Head of caudate nucleus (tissue), 42 donors: ENCODE data around the gene SLC2A9.
A peak's percentile ranks its signal among the peaks of the same experiment; 100 is the strongest.
"Not testable (repeated sequence)": the region's sequence is repeated elsewhere in the genome, so short reads cannot be mapped to it uniquely, and the experiment has no call there.

ENCODE experiments used
- DNase-seq, 42 donors: peaks; one replicate each; pipeline versions ENCODE4 v3.0.0 to v3.0.0-alpha.2; 2020 to 2021; ENCODE audit warnings: mixed read lengths in 7 of 42
- intact Hi-C: fragments of 100-400 bp; cut with DNase I; formaldehyde crosslinking; loops from one replicate; pipeline ENCODE4 v1.15.0; 2022

The SLC2A9 gene

DNA sequence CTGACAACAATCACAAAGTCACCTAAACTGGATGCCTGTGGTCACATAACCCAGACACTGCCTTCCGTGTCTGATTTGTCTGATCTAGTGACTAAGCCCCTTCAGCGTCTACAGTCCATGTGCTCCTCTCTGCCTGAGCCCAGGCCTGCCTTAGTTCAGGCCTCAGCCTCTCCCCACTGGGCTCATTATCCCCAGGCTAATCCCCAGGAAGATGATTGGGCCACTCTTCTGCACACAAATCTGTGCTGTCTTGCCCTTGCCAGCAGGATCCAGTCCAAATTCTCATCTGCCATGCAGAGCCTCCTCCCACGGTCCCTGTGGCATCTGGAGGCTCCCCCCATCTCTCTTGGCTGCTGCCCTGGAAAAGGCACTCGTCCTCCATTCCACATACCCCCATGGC lies 96.5 kb downstream of the SLC2A9 start:
- DNase-seq, result peak in 4 of 42 donors; percentile 5 to 22 (median 13)
- intact Hi-C loops, result no loop called here

- intact Hi-C loops, result no loop called here
- DNase-seq, result no peak
Measured at GRCh38 chr4:9923195-9923812, 98.0 kb downstream of the SLC2A9 start.

DNA sequence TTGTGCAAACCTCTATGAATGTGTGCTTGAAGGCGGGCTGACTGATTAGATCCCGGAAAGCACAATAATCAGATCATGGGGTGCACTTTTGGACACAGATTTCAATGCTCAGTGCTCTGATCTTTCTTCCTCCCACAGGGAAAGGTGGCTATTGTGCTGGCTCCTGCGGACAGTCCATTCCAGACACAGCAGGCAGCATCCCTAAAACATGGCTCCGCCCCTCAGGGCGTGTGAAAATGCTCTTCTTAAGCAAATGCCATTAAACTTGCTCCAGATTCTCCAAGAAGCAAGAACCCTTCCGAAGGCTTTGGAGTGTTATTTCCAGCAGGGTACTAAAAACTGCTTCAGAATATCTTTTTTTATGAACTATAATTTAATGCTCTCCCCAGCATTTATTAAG lies 100.0 kb downstream of the SLC2A9 start:
- intact Hi-C loops, result no loop called here
- no peak for DNase-seq

GRCh38 chr4:9920029-9920428 lies 101.3 kb downstream of the SLC2A9 start:
- DNase-seq, result no peak
- intact Hi-C loops, result no loop called here

GRCh38 chr4:9919047-9919446 lies 102.2 kb downstream of the SLC2A9 start:
- intact Hi-C loops, result no loop called here
- no peak for DNase-seq

DNA sequence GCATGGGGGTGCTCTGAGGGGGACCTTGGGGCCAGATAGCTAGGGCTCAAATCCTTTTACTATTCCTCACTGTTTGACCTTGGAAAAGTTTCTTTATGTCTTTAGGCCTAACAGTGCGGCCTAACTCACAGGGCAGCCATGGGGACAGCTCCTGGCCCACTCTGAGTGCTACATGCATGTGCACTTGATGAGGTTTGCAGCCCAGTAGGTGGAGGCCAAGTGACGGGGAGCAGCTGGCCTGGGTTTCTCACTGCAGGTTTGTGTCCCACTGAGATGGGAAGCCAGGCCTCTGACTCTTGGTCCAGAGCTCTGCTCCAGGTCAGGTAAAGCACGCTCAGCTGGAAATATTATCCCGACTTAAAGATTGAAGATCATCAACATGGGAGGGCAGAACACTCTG lies 102.8 kb downstream of the SLC2A9 start:
- intact Hi-C loops, result no loop called here
- DNase-seq, result no peak

GRCh38 chr4:9916937-9917336 lies 104.4 kb downstream of the SLC2A9 start:
- no peak for DNase-seq

GRCh38 chr4:9916346-9916745 lies 105.0 kb downstream of the SLC2A9 start:
- DNase-seq, result no peak
- intact Hi-C loops, result no loop called here

More at GRCh38 chr4:9916937-9917336, 104.4 kb downstream of the SLC2A9 start:
- intact Hi-C loops, result no loop called here

GRCh38 chr4:9913846-9914245 lies 107.5 kb downstream of the SLC2A9 start:
- intact Hi-C loops, result no loop called here
- DNase-seq, result no peak

- intact Hi-C loops, result loop anchor here (10.0 kb wide), 1 partner anchor 158 kb away; no protein-coding TSS in a partner anchor
- DNase-seq, result no peak
Measured at GRCh38 chr4:9906996-9907395, 114.3 kb downstream of the SLC2A9 start.

DNA sequence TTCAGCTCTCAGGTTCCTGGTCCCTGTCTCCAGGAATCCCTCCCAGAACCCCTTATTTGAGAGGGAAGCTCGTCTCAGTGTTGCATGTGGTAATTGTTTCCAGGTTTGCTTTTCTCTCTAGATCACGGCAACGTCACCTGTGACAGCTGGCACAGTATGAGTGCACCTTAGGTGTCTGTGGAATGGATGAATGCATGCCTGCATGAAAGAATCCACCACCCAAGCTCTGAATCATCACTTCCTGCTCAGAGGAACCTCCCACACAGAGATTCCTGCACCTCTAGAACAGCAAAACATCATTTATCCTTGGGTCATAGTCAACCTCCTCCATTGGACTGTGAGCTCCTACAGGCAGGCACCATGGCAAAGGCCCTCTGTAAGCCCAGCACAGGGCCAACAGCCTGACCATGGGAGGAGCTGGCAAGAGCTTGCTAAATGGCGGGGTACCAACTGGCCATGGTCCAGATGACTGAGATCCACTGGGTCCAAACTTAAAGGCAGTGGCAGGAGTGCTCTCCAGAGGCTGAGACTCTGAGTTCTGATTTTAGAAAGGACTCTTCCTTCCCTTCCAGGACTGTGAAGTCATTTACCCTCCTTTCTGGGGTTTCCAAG lies 116.2 kb downstream of the SLC2A9 start:
- intact Hi-C loops, result loop anchor here (10.0 kb wide), 1 partner anchor 160 kb away; no protein-coding TSS in a partner anchor
- DNase-seq, result peak in 36 of 42 donors; percentile 7 to 83 (median 41)

DNA sequence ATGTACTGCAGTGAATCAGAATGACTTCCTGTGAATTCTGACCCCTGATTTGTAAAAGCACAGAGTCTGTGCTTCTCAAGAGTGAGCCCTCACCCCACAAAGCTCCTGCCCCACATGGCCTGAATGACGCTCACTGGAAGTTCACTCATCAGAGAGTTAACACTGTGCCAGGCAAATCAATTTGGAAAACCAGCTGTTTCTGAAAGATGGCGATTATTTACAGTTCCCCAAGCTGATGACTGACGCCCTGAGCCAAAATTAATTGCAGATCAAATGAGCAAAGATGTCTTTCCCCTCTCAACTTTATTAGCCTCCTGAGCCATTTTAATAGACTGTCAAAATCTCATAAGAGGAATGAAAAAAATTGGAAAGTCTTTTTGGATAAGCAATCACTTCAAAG lies 118.0 kb downstream of the SLC2A9 start:
- DNase-seq, result no peak
- intact Hi-C loops, result loop anchor here (10.0 kb wide), 1 partner anchor 161 kb away; no protein-coding TSS in a partner anchor

DNA sequence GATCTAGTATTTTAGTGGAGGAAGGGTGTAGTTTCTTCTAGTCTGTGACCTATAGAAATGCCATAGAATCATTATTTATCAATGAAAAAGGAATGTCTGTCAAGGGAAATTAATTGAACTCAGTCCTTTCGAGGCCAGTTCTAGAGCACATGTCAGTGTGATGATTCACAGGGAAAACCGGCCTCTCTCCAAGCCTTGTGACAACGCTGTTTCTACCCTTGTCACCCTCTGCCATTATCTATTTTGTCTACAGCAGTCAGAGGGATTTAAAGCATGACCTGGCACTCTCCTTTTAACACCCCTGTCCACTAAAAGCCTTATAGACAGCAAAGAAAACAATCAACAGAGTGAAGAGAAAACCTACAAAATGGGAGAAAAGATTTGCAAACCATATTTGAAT lies 120.0 kb downstream of the SLC2A9 start:
- no peak for DNase-seq
- intact Hi-C loops, result loop anchor here (10.0 kb wide), 1 partner anchor 164 kb away; no protein-coding TSS in a partner anchor

GRCh38 chr4:9900633-9901032 lies 120.7 kb downstream of the SLC2A9 start:
- not testable (repeated sequence) for DNase-seq
- intact Hi-C loops, result loop anchor here (10.0 kb wide), 1 partner anchor 164 kb away; no protein-coding TSS in a partner anchor

DNA sequence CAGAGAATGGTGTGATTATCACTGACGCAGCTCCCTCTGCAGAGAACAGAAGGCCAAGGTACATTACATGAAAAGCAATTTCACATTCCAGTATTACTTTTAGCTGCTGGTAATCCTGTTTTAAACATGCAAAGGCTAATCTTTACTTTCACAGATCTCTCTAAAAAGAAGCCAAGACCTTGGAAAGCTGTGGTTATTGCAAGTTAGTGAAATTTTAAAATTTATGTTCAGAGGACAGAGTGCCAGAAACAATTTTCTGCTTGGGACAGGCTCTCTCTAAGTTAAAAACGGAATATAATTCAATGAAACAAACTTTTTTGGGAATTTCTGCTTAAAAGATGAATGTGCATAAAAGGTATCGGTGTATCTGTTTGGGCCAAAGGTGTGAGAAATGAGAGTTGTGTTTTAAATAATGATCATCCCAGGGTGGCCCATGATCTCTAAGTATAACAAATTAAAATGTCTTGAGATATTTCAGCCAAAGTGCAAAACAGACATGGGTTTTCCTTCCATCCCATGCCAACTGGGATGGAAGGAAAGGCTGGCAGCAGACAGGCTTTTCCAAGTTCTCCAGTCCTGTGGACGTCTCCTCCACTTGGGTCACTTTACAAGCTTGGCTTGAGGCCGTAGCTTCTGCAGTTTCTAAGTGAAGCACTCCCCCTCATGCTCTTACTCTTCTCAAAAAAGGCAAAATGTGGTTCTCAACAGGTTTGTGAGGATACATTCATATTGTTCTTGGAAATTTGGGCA lies 121.8 kb downstream of the SLC2A9 start:
- intact Hi-C loops, result loop anchor here (10.0 kb wide), 1 partner anchor 165 kb away; no protein-coding TSS in a partner anchor
- no peak for DNase-seq

GRCh38 chr4:9898596-9899305 lies 122.5 kb downstream of the SLC2A9 start:
- intact Hi-C loops, result no loop called here
- DNase-seq, result peak in 32 of 42 donors; percentile 4 to 56 (median 30)

DNA sequence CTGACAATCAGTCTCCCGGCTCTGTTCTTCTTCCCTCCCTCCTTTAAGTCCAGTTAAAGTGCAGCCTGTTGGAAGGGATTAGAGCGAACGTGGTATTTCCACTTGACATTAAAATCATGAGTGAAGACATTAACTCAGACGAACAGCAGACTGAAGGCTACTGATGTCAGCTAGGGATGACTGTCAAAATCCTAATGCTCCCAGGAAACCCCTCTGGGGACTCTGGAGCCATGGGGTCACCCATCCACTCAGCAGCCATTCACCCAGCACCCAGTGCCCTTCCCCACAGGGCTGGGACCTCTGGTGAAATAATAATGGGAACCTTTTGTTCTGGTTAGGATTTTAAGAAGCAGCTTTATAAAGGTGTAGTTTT lies 126.0 kb downstream of the SLC2A9 start:
- no peak for DNase-seq
- intact Hi-C loops, result no loop called here

GRCh38 chr4:9894644-9895332 lies 126.5 kb downstream of the SLC2A9 start:
- intact Hi-C loops, result no loop called here
- no peak for DNase-seq
